Keratinocyte (primary cell): ENCODE data around the gene LVRN. TPM values are rescaled to one million over a fixed set of nuclear protein-coding genes. Genes with fewer than 3 reads are reported as not detected.

Experiments
- DNase-seq: peaks from one replicate; pipeline ENCODE4 v3.0.0-alpha.2; 2011; ENCODE audit warnings: low read depth, missing footprints, low spot score
- FAIRE-seq: peaks from 2 replicates; lab custom pipeline; 2011; peaks lifted over from hg19 to GRCh38; lab: Jason Lieb, UNC
- H2AFZ ChIP-seq: 2 replicates; pipeline ENCODE4 v1.6.0; 2012; ENCODE audit warnings: low read length, control low read depth, inconsistent platforms; ENCODE audit not compliant: control insufficient read depth
- H3K27ac ChIP-seq: 2 replicates; pipeline ENCODE4 v1.5.1; 2011; ENCODE audit warnings: low read length; ENCODE audit not compliant: control insufficient read depth, insufficient read depth
- H3K27me3 ChIP-seq: 3 replicates; pipeline ENCODE4 v1.6.0; 2011; ENCODE audit warnings: low read length; ENCODE audit not compliant: control insufficient read depth, insufficient read depth; ENCODE audit errors: extremely low read depth
- H3K36me3 ChIP-seq, 2 experiments: 2 replicates in 1 of 2; 3 replicates in 1 of 2; pipeline ENCODE4 v1.5.1; 2011; ENCODE audit warnings: low read length in 2 of 2, mild to moderate bottlenecking in 1 of 2; ENCODE audit not compliant: control insufficient read depth in 2 of 2, insufficient read depth in 2 of 2; ENCODE audit errors: extremely low read depth in 1 of 2
- H3K4me1 ChIP-seq: 3 replicates; pipeline ENCODE4 v1.5.1; 2011; ENCODE audit warnings: low read length; ENCODE audit not compliant: control insufficient read depth, insufficient read depth; ENCODE audit errors: extremely low read depth
- H3K4me2 ChIP-seq: 3 replicates; pipeline ENCODE4 v1.6.0; 2011; ENCODE audit warnings: low read depth, low read length; ENCODE audit not compliant: control insufficient read depth, insufficient read depth; ENCODE audit errors: extremely low read depth
- H3K4me3 ChIP-seq, 3 experiments: fragments of 200-600 bp in 1 of 3; sonication (generic) in 1 of 3; 2 replicates in 2 of 3; 3 replicates in 1 of 3; pipeline ENCODE4 v1.5.1; 2011 to 2016; ENCODE audit warnings: low read length in 3 of 3, mild to moderate bottlenecking in 3 of 3, control low read depth in 2 of 3, inconsistent platforms in 1 of 3, low read depth in 1 of 3, mixed read lengths in 1 of 3, mixed run types in 1 of 3, moderate library complexity in 1 of 3; ENCODE audit not compliant: control insufficient read depth in 2 of 3, insufficient read depth in 2 of 3; ENCODE audit errors: extremely low read depth in 1 of 3
- H3K79me2 ChIP-seq: 2 replicates; pipeline ENCODE4 v1.6.0; 2012; ENCODE audit warnings: low read length; ENCODE audit not compliant: control insufficient read depth, insufficient read depth
- H3K9ac ChIP-seq: 3 replicates; pipeline ENCODE4 v1.6.0; 2011; ENCODE audit warnings: low read length; ENCODE audit not compliant: control insufficient read depth, insufficient read depth; ENCODE audit errors: extremely low read depth
- H3K9me1 ChIP-seq: 3 replicates; pipeline ENCODE4 v1.6.0; 2011; ENCODE audit warnings: low read length; ENCODE audit not compliant: control insufficient read depth, insufficient read depth; ENCODE audit errors: extremely low read depth
- H3K9me3 ChIP-seq: 2 replicates; pipeline ENCODE4 v1.5.1; 2012; ENCODE audit warnings: low read depth, low read length; ENCODE audit not compliant: control insufficient read depth
- H4K20me1 ChIP-seq: 3 replicates; pipeline ENCODE4 v1.6.0; 2011; ENCODE audit warnings: low read length; ENCODE audit not compliant: control insufficient read depth, insufficient read depth; ENCODE audit errors: extremely low read depth
- CTCF ChIP-seq, 3 experiments: IDR thresholded peaks in 1 of 3; conservative IDR thresholded peaks in 1 of 3; optimal IDR thresholded peaks in 1 of 3; 2 replicates in 2 of 3; 3 replicates in 1 of 3; pipeline versions ENCODE3 to v1.5.1; 2011; ENCODE audit warnings: low read length in 3 of 3, mild to moderate bottlenecking in 3 of 3, moderate library complexity in 2 of 3, control low read depth in 1 of 3, inconsistent platforms in 1 of 3; ENCODE audit not compliant: insufficient read depth in 2 of 3; ENCODE audit errors: extremely low read depth in 1 of 3
- EZH2 ChIP-seq: IDR thresholded peaks from one replicate; pipeline ENCODE4 v1.6.1; 2012; ENCODE audit warnings: inconsistent platforms, mild to moderate bottlenecking, low read length, moderate library complexity
- dilution Hi-C: fragments of 300-500 bp; cut with MboI; formaldehyde crosslinking; loops from one replicate; pipeline ENCODE4 v1.7.0; 2020; ENCODE audit warnings: low sequenced_read_pairs; ENCODE audit not compliant: extremely low pct_ligation_motif_present
- polyA plus RNA-seq, 5 experiments: library from polyadenylated mRNA; depleted of rRNA in 3 of 5; stranded (reverse) in 3 of 5; stranded (forward) in 1 of 5; unstranded in 1 of 5; fragments of >200 nt; gene quantifications; 1 replicate in 1 of 5; 2 replicates in 3 of 5; 3 replicates in 1 of 5; pipeline versions ENCODE4 v1.2.1 to v1.2.3, GENCODE V29; 2011 to 2012; ENCODE audit warnings: missing spikeins in 2 of 5, low read depth in 1 of 5, low replicate concordance in 1 of 5

Gene LVRN
- polyA plus RNA-seq, 1 donor (not counting 4 experiments of a cell fraction or from before 2014, with no cell fraction given) = 0.08 TPM

DNA sequence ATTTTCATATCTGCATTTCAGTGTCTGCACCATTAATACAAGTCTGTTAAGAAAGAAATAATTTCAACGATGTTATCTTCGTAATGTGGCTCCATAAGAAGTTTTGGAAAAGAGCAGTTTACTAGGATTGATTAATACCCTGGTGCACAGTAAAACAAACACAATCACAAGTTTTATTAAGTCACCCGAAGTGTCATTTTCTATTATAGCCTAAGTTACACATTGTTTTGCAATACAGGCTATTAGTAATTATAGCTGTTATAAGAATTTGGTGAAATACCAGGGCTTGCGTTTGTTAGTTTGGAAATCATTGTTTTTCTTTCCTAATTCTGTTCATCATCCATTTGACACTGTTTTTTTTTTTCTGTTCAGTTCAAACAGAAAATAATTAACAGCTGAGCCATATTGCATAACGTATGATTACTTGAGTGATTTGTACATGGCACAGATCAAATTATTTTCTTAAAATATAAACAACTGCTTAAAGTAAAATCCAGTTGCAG, 30.6 kb downstream of the LVRN start:
- no peak for FAIRE-seq
- dilution Hi-C loops = no loop called here

GRCh38 chr5:115995351-115995750, 33.1 kb downstream of the LVRN start:
- H3K4me3 ChIP-seq = no peak overlapping the region
- no peaks in the 10 kb centered on the region for H3K4me1 ChIP-seq

More for the DNA sequence above, 30.6 kb downstream of the LVRN start:
- H3K36me3 ChIP-seq = no peaks in the 10 kb centered on the region
- H2AFZ ChIP-seq = no peak overlapping the region
- no peaks in the 10 kb centered on the region for H3K9me3 ChIP-seq
- no peak for DNase-seq
- no peak for TF ChIP-seq CTCF (optimal IDR thresholded peaks at IDR 0.05 in 1 of 3, IDR thresholded peaks at IDR 0.05 in 1 of 3, conservative IDR thresholded peaks at IDR 0.05 in 1 of 3; ENCODE audit: extremely low read depth in 1 of 3, insufficient read depth in 2 of 3, low read length in 3 of 3)
- TF ChIP-seq EZH2 = no peak
- no peaks in the 10 kb centered on the region for H3K79me2 ChIP-seq
- H3K27me3 ChIP-seq = peaks cover 3% of the 10 kb centered on the region
- no peak overlapping the region for H3K9ac ChIP-seq
- H3K27ac ChIP-seq = no peak overlapping the region
- H3K9me1 ChIP-seq = no peaks in the 10 kb centered on the region
- H3K4me1 ChIP-seq = no peaks in the 10 kb centered on the region
- H3K4me3 ChIP-seq = no peak overlapping the region
- no peaks in the 10 kb centered on the region for H4K20me1 ChIP-seq
- H3K4me2 ChIP-seq = no peak overlapping the region

More at GRCh38 chr5:115995351-115995750, 33.1 kb downstream of the LVRN start:
- Histone ChIP-seq H3K9ac (no peak overlapping the region), H3K9me3 (no peaks in the 10 kb centered on the region), H2AFZ (no peak overlapping the region), H3K27me3 (peaks cover 3% of the 10 kb centered on the region), H3K9me1 (no peaks in the 10 kb centered on the region), H3K4me2 (no peak overlapping the region), H4K20me1 (no peaks in the 10 kb centered on the region), H3K36me3 (no peaks in the 10 kb centered on the region), H3K79me2 (no peaks in the 10 kb centered on the region), H3K27ac (no peak overlapping the region)
- no peak for TF ChIP-seq CTCF (optimal IDR thresholded peaks at IDR 0.05 in 1 of 3, IDR thresholded peaks at IDR 0.05 in 1 of 3, conservative IDR thresholded peaks at IDR 0.05 in 1 of 3; ENCODE audit: extremely low read depth in 1 of 3, insufficient read depth in 2 of 3, low read length in 3 of 3)
- no peak for TF ChIP-seq EZH2
- dilution Hi-C loops = no loop called here
- FAIRE-seq (no peak), DNase-seq (no peak)
